Endothelial cell of umbilical vein (primary cell): Measurements from ENCODE around the gene EVX2.
A peak's percentile ranks its signal among the peaks of the same experiment; 100 is the strongest.

ENCODE experiments used
- CTCF ChIP-seq, 2 donors: IDR thresholded peaks; 1 replicate in 1 of 2; 2 replicates in 1 of 2; pipeline ENCODE4 v1.5.1; 2011; ENCODE audit warnings: low read length in 2 of 2, mild to moderate bottlenecking in 2 of 2, moderate library complexity in 2 of 2, control low read depth in 1 of 2, inconsistent platforms in 1 of 2, low read depth in 1 of 2; ENCODE audit not compliant: insufficient read depth in 1 of 2; ENCODE audit errors: extremely low read depth in 1 of 2
- EZH2 ChIP-seq: IDR thresholded peaks from 2 replicates; pipeline ENCODE4 v1.6.1; 2012; ENCODE audit warnings: borderline replicate concordance, low read depth, mild to moderate bottlenecking, moderate library complexity, low read length, inconsistent platforms; ENCODE audit not compliant: severe bottlenecking
- JUN ChIP-seq: IDR thresholded peaks from 2 replicates; pipeline ENCODE4 v1.6.1; 2011; ENCODE audit warnings: borderline replicate concordance, low read depth; ENCODE audit not compliant: insufficient read length, insufficient read depth
- MYC ChIP-seq: IDR thresholded peaks from one replicate; pipeline ENCODE4 v1.6.1; 2011; ENCODE audit warnings: mild to moderate bottlenecking, low read depth, low read length
- POLR2A ChIP-seq: IDR thresholded peaks from 2 replicates; pipeline ENCODE4 v1.6.1; 2012; ENCODE audit warnings: low read depth, mild to moderate bottlenecking, control low read depth, low read length
- POLR2AphosphoS5 ChIP-seq: IDR thresholded peaks from 2 replicates; pipeline ENCODE4 v1.6.1; 2012; ENCODE audit warnings: low read depth, mild to moderate bottlenecking, control low read depth, low read length, moderate library complexity; ENCODE audit not compliant: insufficient read depth
- TF ChIP-seq, protein P1 (sequence below): IDR thresholded peaks from 2 replicates; pipeline ENCODE4 v1.6.1; 2011; ENCODE audit not compliant: insufficient read depth, insufficient read length

- TF ChIP-seq POLR2A: no peak
- TF ChIP-seq CTCF (IDR thresholded peaks at IDR 0.05; ENCODE audit: extremely low read depth in 1 of 2, insufficient read depth in 1 of 2, low read depth in 1 of 2, low read length in 2 of 2): no peak
- no peak for TF ChIP-seq POLR2AphosphoS5
- peak; percentile 62 for TF ChIP-seq EZH2
- TF ChIP-seq, protein P1, sequence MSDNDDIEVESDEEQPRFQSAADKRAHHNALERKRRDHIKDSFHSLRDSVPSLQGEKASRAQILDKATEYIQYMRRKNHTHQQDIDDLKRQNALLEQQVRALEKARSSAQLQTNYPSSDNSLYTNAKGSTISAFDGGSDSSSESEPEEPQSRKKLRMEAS: no peak
- TF ChIP-seq MYC: no peak
- TF ChIP-seq JUN: no peak
These were observed 30.6 kb upstream of the EVX2 start for GRCh38 chr2:176114120-176114929.
